NCI-H524 (cell line): Measurements from ENCODE around the gene PDE4C.
"Not testable (repeated sequence)": the region's sequence is repeated elsewhere in the genome, so short reads cannot be mapped to it uniquely, and the experiment has no call there.

Experiments used
- DNase-seq, 2 experiments: peaks; one replicate each; lab custom pipeline; 2025; lab: John Stamatoyannopoulos, UW

PDE4C gene

GRCh38 chr19:18223860-18224524, 2.2 kb downstream of the PDE4C start:
- DNase-seq: peak in 1 of 2 experiments; percentile 42

DNA sequence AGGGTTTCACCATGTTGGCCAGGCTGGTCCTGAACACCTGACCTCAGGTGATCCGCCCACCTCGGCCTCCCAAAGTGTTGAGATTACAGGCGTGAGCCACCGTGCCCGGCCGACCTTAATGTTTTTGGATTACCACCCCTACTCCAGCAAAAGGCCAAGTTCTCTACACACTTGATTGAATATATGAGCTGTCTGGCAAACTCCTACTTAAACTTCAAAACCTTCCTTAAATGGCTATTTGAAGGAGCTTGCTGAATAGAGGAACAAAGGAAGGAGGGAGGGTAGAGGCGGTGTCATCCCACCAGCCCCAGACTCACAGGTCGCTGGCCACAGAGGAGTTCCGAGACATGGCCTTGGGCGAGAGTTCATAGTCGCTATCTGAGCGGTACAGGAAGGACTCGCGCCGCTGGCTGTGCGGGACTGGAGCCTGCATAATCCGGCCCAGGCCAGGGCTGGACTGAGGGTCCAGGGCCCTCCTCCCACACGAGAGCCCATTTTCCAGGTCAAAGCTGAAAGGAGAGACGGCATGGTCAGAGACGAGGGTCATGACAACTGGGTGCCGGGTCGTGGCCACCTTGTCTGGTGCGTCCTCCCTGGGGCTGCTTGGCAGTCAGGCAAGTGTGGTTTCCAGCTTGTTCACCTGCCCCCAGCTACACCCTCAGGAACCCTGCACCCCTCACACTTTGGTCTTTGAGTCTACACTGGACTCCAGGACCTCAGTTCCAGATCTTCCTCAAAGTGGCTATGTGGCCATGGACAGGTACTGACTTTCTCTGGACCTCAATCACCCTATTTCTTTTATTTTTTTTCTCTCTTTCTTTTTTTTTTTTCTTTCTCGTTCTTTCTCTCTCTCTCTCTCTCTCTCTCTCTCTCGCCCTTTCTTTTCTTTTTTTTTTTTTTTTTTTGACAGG, 4.2 kb downstream of the PDE4C start:
- no peak for DNase-seq

GRCh38 chr19:18220632-18221275, 5.5 kb downstream of the PDE4C start:
- no peak for DNase-seq

- no peak for DNase-seq
Observed at GRCh38 chr19:18219911-18220631, 6.2 kb downstream of the PDE4C start.

- no peak for DNase-seq
Observed at GRCh38 chr19:18218600-18218999, 7.6 kb downstream of the PDE4C start.

DNA sequence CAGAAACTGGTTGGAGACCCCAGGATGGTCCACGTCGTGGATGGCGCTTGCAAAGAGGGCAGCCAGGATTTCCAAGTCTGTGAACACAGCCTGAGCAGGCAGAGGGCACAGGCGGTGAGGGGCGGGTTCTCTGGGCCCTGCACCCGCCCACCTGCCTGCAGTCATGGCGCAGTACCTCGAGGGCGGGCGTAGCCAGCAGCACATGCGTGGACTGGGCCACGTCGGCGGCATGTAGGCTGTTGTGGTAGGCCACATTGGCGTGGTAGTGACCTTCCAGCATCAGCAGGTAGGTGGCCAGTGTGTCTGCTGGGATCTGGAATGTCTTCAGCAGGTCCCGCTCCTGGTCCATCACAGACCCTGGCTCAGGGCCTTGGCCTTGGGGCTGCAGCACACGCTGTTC, 8.1 kb downstream of the PDE4C start:
- DNase-seq: no peak

DNA sequence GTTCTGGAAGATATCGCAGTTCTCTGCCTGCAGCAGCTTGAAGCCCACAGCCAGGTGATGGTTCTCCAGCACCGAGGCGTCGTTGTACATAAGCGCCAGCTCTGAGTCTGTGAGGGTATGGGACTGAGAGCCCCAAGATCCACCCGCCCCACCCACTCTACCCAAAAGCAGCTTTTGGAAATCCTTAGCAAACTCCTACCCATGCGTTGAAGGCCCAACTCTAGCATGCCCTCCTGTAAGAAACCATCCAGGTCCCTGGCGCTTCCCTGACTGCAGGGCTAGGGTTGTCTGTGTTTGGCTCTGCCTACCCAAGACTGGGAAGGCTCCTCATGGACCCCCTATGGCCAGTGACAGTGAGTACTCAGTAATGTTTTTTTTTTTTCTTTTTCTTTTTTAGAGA, 9.4 kb downstream of the PDE4C start:
- DNase-seq: no peak

- DNase-seq: no peak
Observed at GRCh38 chr19:18214779-18215433, 11.3 kb downstream of the PDE4C start.

DNA sequence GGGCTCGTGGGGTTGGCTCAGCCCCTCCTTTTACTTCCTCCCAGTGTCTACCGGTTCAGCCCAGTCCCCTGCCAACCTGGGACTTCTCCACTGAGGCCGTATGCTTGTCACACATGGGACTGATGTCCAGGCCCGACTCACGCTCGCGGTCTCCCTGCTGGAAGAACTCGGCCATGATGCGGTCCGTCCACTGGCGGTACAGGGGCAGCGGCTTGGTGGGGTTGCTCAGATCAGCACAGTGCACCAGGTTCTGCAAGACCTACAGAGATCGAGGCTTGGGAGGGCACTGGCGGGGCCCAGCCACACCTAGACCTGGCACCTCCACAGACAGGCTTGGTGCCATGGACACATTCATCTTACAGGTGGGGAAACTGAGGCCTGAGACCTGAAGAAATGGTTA, 14.6 kb downstream of the PDE4C start:
- no peak for DNase-seq

- not testable (repeated sequence) for DNase-seq
Observed at GRCh38 chr19:18209912-18210311, 16.3 kb downstream of the PDE4C start.

DNA sequence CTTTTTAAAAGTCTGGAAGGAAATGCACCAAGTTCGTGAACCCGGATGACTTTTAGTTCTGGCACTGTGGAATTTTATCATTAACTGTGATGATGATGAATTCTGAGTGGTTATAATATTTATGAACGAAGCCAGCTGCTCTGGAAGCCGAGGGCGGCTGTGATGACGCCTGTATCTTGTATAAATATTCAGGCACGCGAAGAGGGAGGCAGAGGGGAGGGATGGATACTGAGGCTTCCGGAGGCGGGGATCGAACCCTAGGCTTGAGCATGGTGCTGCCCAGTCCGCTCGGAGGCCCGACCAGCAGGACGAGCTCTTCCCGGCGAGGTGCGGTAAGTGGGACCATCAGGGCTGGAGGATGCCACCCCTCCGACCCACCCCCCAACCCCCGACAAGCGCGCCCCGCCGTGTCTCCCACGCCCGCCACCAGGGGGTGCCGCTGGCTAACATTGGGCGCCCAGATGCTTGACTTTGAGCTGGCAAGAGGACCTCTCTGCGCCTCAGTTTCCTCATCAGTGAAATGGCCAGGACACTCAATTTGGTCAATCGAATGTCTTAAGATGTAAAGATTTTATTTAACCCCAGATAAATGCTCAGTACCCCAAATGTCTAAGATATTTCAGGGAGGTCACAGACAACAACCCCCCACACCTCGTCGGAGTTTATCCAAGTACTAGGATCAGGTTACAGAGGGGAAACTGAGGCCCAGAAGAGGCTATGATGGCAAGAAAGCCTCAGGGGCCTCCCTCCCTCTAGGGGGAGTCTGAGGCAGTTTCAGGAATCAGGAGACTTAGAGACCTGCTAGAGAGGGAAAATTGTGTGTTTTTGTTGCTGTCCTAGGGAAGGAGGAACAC, 17.9 kb downstream of the PDE4C start:
- DNase-seq: peak; percentile 16 to 62

DNA sequence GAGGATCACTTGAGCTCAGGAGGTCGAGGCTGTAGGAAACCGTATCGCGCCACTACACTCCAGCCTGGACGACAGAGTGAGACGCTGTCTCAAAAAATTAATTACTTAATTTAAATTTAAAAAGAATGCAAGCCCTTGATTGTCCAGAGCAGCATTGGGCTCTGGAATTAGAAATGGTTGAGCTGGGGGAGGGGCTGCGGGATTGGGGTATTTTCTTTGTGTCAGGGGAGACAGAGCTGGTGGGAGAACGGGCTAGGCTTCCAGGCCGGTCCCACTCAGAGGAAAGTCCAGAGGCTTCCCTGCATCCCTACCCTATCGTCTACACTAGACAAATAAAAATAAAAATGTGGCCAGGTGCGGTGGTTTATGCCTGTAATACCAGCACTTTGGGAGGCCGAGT, 20.2 kb downstream of the PDE4C start:
- no peak for DNase-seq

DNA sequence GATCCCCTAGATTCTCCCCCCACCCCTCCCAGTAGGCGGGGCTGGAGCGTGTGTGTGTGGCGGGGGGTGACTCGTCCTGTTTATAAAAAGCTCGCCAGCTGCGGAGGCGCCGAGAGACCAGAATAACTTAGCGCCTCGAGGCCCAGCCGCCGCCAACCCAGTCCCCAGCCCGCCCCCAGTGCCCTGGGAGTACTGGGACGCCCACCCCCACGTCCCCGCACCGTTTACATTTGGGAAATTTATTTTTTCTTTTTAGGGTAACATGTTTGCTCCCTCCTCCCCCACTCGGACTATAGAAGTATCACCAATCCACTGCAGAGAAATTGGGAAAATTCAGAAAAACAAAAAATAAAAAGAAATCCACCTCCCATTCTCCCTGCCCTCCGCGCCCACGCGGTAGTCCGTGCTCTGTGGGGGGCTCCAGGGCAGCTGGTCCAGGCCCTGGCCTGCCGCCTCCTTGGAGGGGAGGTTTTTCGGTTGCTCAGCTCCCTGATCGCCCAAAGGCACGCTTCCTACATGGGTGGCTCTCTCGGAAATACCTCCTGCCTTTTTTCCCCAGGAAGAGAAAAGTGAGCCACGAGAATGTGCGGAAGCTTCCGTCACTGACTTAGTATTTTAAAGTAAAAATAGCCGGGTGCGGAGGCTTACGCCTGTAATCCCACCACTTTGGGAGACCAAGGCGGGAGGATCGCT, 20.9 kb downstream of the PDE4C start:
- peak; percentile 58 to 85 for DNase-seq

GRCh38 chr19:18204394-18205199, 21.6 kb downstream of the PDE4C start:
- DNase-seq: peak; percentile 59 to 92

DNA sequence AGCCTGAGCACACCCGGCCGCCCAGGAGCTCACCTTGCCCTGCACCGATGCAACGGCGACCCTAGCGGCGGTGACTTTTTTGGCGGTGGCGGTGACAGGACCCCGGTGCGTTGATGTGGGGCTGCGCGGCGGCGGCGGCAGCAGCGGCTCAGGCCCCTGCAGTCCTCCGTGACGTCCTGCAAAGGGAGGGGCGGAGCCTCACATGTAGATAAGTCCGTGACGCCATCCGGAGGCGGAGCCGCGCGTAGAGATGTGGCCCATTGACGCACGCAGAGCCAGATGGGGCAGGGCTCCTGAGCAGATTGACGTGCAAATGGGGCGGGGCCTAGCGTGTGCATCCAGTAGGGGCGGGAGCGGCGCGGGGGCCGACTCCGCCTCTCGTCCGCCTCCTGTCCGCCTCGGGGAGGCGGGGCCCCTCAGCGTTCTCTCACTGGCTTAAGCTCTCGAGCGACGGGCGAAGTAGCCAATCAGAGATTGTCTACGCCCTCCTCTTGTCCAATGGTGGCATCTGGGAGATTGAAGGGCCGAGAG, 22.3 kb downstream of the PDE4C start, which contains the start of gene RAB3A:
RAB3A (minus strand) TSS at position 180 of the 531 bp plus-strand sequence. CDS start 1,302 bp downstream, outside the sequence.
- peak; percentile 100 for DNase-seq

DNA sequence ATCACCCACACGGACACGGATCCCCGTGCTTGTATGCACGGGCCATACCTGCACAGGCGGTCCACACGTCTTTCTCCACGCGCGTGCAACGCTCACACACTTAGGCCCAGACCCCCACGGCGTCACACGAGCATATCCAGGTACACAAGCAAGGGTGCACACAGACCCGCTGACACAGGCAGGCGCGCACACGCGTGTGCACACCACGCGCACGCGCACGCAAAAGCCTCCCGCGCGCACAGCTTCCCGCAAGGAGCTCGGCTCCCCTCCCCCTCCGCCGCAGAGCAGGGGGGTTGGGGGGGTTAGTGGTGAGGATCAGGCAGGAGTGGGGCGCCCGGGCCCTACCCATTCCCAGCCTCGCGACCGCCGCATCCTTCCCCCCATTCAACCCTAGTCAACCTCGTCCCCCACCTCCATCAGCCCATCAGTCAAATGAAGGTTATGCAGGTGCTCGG, 22.8 kb downstream of the PDE4C start:
- peak; percentile 33 to 63 for DNase-seq

GRCh38 chr19:18202778-18203407, 23.3 kb downstream of the PDE4C start:
- DNase-seq: peak; percentile 19 to 70

- no peak for DNase-seq
Observed at GRCh38 chr19:18202397-18202777, 23.9 kb downstream of the PDE4C start.
